PFSK-1 (cell line): Measurements from ENCODE around the gene STRN.

ENCODE experiments used
- POLR2AphosphoS5 ChIP-seq: IDR thresholded peaks from 2 replicates; pipeline ENCODE4 v1.6.1; 2012; ENCODE audit warnings: low read depth, mild to moderate bottlenecking, control low read depth, low read length, moderate library complexity
- SIN3A ChIP-seq: IDR thresholded peaks from 2 replicates; pipeline ENCODE4 v1.6.1; 2012; ENCODE audit warnings: mild to moderate bottlenecking, low read length, moderate library complexity, borderline replicate concordance; ENCODE audit not compliant: insufficient read depth
- TAF1 ChIP-seq: IDR thresholded peaks from 2 replicates; pipeline ENCODE4 v1.6.1; 2012; ENCODE audit warnings: low read length, control low read depth, borderline replicate concordance; ENCODE audit not compliant: insufficient read depth
- TF ChIP-seq, protein P1 (sequence below), 2 experiments: IDR thresholded peaks; 2 replicates each; pipeline versions ENCODE4 v1.6.1 to v1.8.0; 2011 to 2012; ENCODE audit warnings: low read depth in 2 of 2, low read length in 2 of 2, control low read depth in 1 of 2, inconsistent platforms in 1 of 2, mild to moderate bottlenecking in 1 of 2, moderate library complexity in 1 of 2; ENCODE audit not compliant: insufficient read depth in 1 of 2

DNA sequence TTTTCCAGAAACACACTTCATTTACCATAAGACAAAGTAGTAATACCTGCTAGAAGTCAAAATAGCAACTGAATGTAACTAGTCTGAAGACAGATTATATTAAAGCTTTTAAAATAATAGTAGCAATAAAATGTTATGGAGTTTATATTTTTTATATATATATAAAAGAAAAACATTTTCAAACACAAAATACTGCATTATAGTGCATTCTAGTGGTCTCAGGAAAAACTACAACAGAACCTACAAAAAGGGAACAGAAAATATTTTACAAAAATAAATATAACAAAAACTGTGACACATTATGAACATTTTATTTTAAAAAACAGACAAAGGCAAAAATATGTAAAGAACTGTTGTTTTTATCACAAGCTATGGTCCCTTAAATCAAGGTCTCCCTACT, 48.0 kb downstream of the STRN start:
- TF ChIP-seq POLR2AphosphoS5 (no peak), TAF1 (no peak), SIN3A (no peak)
- TF ChIP-seq, protein P1, sequence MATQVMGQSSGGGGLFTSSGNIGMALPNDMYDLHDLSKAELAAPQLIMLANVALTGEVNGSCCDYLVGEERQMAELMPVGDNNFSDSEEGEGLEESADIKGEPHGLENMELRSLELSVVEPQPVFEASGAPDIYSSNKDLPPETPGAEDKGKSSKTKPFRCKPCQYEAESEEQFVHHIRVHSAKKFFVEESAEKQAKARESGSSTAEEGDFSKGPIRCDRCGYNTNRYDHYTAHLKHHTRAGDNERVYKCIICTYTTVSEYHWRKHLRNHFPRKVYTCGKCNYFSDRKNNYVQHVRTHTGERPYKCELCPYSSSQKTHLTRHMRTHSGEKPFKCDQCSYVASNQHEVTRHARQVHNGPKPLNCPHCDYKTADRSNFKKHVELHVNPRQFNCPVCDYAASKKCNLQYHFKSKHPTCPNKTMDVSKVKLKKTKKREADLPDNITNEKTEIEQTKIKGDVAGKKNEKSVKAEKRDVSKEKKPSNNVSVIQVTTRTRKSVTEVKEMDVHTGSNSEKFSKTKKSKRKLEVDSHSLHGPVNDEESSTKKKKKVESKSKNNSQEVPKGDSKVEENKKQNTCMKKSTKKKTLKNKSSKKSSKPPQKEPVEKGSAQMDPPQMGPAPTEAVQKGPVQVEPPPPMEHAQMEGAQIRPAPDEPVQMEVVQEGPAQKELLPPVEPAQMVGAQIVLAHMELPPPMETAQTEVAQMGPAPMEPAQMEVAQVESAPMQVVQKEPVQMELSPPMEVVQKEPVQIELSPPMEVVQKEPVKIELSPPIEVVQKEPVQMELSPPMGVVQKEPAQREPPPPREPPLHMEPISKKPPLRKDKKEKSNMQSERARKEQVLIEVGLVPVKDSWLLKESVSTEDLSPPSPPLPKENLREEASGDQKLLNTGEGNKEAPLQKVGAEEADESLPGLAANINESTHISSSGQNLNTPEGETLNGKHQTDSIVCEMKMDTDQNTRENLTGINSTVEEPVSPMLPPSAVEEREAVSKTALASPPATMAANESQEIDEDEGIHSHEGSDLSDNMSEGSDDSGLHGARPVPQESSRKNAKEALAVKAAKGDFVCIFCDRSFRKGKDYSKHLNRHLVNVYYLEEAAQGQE (IDR thresholded peaks at IDR 0.05; ENCODE audit: insufficient read depth in 1 of 2, low read depth in 2 of 2, low read length in 2 of 2): no peak
